GM12872 (cell line): ENCODE data around the gene PQBP1.

Experiments
- CTCF ChIP-seq: IDR thresholded peaks from 3 replicates; pipeline ENCODE4 v1.5.1; 2011; ENCODE audit warnings: low read depth, mild to moderate bottlenecking, low read length, moderate library complexity; ENCODE audit not compliant: insufficient read depth

PQBP1 gene

DNA sequence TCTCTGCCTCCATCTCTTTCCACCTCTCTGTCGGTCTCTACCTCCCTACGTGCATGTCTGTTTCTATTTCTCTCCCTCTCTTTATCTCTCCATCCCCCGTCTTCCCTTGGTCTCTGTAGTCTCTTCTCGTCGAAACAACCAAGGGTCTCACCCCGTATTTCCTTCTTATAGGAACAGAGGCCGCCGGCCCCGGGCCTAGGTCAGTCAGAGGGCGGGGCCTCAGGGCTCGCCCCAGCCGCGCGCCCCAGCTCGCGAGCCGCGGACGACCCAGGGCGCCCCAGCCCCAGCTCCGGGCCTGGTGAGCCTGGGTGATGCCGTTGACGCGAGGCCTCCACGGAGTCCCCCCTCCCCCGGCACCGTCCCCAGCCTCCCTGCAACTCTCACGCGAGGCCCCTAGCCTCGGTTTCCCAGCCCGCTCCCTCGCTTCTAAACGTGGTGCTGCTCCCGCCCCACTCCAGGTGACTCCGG, 6.8 kb upstream of the PQBP1 start:
- no peak for TF ChIP-seq CTCF

- peak; percentile 53 for TF ChIP-seq CTCF
Observed at GRCh38 chrX:48891402-48892288, 6.1 kb upstream of the PQBP1 start.

GRCh38 chrX:48892896-48893295, 4.8 kb upstream of the PQBP1 start:
- no peak for TF ChIP-seq CTCF

GRCh38 chrX:48893556-48894348, 4.0 kb upstream of the PQBP1 start:
- TF ChIP-seq CTCF, result no peak

DNA sequence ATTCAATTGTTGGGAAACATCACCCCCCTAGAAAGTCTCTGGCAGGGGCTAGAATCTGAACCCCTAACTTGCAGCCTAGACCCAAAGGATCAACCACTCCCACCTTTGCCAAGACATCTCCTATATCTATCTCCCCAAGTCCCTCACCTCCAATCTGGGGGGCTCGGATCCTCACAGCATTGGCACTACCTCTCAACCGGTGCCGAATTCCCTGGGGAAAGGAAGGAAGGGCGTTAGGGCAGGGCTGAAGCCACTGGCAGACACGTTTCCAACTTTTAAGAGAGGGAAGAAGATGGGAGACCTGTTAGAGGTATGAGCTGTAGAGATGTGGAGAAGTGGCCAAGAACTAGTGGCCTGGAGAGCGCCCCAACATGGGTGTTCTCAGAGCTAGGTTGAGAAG, 2.8 kb upstream of the PQBP1 start:
- no peak for TF ChIP-seq CTCF

- no peak for TF ChIP-seq CTCF
Observed at GRCh38 chrX:48896611-48897011, 1.1 kb upstream of the PQBP1 start.

- TF ChIP-seq CTCF, result no peak
Observed at GRCh38 chrX:48897157-48897624, 539 bp upstream of the PQBP1 start.
